Astrocyte of the spinal cord (primary cell): ENCODE results near the gene TGFB1I1.

Experiments
- DNase-seq: peaks from one replicate; pipeline ENCODE4 v3.0.0; 2011; ENCODE audit warnings: low read depth, low spot score
- H3K4me3 ChIP-seq: 2 replicates; pipeline ENCODE4 v1.5.1; 2011; ENCODE audit warnings: low read depth, mild to moderate bottlenecking, low read length, moderate library complexity
- in situ Hi-C: cut with HindIII; loops from 2 replicates; pipeline ENCODE4 v1.10.0; 2017; ENCODE audit warnings: low sequenced_read_pairs
- TF ChIP-seq, protein P1 (sequence below): IDR thresholded peaks from 2 replicates; pipeline ENCODE4 v1.5.1; 2012; ENCODE audit warnings: low read depth, mild to moderate bottlenecking, low read length, inconsistent platforms

TGFB1I1 gene

DNA sequence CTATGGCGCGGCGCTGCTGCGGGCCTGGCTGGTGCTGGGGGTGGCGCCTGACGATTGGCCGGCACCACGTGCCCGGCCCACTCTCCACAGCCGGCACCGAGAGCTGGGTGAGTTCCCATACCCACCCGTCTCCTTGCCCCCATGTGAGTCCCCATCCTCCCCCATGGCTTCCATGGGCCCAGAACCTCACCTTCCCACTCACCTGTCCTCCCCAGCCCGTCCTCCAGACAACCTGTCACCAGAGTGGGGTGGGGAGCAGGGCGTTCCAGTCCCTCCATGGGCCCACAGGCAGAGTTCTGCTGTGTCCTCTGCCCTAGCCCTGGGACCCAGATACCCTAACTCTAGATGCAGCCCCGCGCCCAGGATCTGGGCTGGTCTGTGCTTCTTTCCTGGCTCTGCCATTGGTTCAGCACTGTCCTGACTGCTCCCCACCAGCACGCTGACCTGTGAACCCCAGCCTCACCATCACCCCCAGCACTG, 7.1 kb upstream of the TGFB1I1 start:
- no peak overlapping the region for H3K4me3 ChIP-seq
- in situ Hi-C loops = loop anchor here (25.0 kb wide), 1 partner anchor 278 kb away; the partner anchor contains the start of gene FUS
- TF ChIP-seq, protein P1, sequence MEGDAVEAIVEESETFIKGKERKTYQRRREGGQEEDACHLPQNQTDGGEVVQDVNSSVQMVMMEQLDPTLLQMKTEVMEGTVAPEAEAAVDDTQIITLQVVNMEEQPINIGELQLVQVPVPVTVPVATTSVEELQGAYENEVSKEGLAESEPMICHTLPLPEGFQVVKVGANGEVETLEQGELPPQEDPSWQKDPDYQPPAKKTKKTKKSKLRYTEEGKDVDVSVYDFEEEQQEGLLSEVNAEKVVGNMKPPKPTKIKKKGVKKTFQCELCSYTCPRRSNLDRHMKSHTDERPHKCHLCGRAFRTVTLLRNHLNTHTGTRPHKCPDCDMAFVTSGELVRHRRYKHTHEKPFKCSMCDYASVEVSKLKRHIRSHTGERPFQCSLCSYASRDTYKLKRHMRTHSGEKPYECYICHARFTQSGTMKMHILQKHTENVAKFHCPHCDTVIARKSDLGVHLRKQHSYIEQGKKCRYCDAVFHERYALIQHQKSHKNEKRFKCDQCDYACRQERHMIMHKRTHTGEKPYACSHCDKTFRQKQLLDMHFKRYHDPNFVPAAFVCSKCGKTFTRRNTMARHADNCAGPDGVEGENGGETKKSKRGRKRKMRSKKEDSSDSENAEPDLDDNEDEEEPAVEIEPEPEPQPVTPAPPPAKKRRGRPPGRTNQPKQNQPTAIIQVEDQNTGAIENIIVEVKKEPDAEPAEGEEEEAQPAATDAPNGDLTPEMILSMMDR = no peak
- DNase-seq = no peak

DNA sequence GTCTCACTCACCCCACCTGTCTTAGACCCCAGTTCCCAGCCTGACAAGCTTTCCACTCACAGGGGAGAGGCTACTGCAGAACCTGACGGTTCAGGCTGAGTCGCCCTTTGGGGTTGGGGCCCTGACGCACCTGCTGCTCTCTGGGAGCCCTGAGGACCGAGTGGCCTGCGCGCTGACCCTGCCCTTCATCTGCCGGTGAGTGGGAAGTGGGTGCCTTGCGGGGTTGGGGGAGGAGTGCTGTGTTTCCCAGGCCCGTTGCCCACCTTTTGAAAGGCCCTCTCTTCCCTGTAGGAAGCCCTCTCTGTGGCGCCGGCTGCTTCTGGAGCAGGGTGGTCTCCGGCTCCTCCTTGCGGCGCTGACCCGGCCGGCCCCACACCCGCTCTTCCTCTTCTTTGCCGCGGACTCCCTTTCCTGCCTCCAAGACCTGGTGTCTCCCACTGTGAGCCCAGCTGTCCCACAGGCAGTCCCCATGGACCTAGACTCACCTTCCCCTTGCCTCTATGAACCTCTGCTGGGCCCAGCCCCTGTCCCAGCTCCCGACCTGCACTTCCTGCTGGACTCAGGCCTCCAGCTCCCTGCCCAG, 6.1 kb upstream of the TGFB1I1 start:
- no peak overlapping the region for H3K4me3 ChIP-seq
- in situ Hi-C loops = loop anchor here (25.0 kb wide), 1 partner anchor 279 kb away; the partner anchor contains the start of gene FUS
- no peak for DNase-seq
- TF ChIP-seq, protein P1 = no peak

DNA sequence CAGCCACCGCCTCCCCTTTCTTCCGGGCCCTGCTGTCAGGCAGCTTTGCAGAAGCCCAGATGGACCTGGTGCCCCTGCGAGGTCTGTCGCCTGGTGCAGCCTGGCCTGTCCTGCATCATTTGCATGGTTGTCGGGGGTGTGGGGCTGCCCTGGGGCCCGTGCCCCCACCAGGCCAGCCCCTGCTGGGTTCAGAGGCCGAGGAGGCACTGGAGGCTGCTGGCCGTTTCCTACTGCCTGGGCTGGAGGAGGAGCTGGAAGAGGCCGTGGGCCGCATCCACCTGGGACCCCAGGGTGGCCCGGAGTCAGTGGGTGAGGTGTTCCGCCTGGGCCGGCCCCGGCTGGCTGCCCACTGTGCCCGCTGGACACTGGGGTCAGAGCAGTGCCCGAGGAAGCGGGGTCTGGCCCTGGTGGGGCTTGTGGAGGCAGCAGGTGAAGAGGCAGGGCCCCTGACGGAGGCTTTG, 5.5 kb upstream of the TGFB1I1 start:
- DNase-seq = no peak
- H3K4me3 ChIP-seq = no peak overlapping the region
- TF ChIP-seq, protein P1 = no peak
- in situ Hi-C loops = loop anchor here (25.0 kb wide), 1 partner anchor 279 kb away; the partner anchor contains the start of gene FUS

DNA sequence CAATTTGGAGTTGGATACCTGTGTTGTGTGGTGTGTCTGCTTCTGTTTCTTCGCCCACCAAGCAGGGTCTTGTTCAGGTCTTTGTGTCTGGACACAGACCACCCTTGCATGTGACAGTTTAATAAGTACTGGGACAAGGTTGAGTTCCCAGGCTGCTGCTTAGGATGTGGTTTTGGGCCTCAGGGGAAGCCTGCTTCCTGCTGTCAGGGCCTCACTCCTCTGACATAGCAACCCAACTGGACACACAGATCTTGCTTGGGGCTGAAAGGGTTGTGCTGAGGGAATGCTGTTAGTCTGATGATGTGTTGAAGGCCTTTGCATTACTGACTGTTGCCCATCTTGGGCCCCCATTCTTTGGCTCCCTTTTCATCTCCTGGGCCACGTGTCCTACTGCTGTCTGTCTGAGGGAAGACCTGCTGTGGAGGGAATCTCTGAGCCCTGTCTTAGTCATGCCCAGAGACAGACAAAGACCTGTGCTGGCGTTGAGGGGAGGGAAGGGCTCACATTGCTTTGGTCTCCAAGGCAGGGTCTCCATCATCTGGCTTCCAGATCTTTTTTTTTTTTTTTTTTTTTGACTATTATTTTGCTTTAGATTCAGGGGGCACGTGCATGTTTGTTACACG, 4.7 kb upstream of the TGFB1I1 start:
- in situ Hi-C loops = loop anchor here (25.0 kb wide), 1 partner anchor 280 kb away; the partner anchor contains the start of gene FUS
- H3K4me3 ChIP-seq = no peak overlapping the region
- TF ChIP-seq, protein P1 = no peak
- DNase-seq = no peak

DNA sequence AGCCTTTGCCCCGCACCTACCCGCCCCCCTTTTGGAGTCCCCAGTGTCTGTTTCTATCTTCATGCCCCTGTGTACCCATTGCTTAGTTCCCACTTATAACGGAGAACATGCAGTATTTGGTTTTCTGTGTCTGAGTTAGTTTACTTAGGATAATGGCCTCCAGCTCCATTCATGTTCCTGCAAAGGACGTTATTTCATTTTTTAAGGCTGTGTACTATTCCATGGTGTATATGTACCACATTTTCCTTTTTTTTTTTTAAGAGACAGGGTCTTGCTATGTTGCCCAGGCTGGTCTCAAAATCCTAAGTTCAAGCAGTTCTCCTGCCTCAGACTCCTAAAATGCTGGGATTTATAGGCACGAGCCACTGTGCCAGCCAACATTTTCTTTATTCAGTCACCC, 4.1 kb upstream of the TGFB1I1 start:
- in situ Hi-C loops = loop anchor here (25.0 kb wide), 1 partner anchor 281 kb away; the partner anchor contains the start of gene FUS
- TF ChIP-seq, protein P1 = no peak
- no peak overlapping the region for H3K4me3 ChIP-seq
- no peak for DNase-seq

DNA sequence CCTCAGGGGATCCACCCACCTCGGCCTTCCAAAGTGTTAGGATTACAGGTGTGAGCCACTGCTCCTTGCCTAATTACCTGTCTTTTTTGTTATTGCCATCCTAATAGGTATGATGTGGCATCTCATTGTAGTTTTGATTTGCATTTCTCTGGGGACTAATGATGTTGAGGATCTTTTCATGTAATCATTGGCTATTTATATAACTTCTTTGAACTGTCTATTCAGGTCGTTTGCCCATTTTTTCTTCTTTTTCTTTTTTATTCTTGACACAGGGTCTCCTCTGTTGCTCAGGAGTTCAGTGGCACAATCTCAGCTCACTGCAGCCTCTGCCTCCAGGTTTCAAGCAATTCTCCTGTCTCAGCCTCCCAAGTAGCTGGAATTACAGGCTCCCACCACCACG, 1.3 kb upstream of the TGFB1I1 start:
- TF ChIP-seq, protein P1 = no peak
- DNase-seq = no peak
- no peak overlapping the region for H3K4me3 ChIP-seq
- in situ Hi-C loops = loop anchor here (25.0 kb wide), 1 partner anchor 283 kb away; the partner anchor contains the start of gene FUS
